Hepatocyte (in vitro differentiated cells): ENCODE data around the gene GJD3. TPM values are rescaled to one million over a fixed set of nuclear protein-coding genes. Genes with fewer than 3 reads are reported as not detected.
A peak's percentile ranks its signal among the peaks of the same experiment; 100 is the strongest.

ENCODE experiments used
- DNase-seq: peaks from one replicate; pipeline ENCODE4 v3.0.0-alpha.2; 2016; ENCODE audit warnings: low spot score
- H2AFZ ChIP-seq: fragments of 200-600 bp; sonication (generic); 2 replicates; pipeline ENCODE4 v1.6.0; 2016; ENCODE audit warnings: antibody characterized with exemption, mild to moderate bottlenecking
- H3K27ac ChIP-seq: fragments of 200-600 bp; sonication (generic); 2 replicates; pipeline ENCODE4 v1.5.1; 2016; ENCODE audit warnings: mild to moderate bottlenecking
- H3K27me3 ChIP-seq: fragments of 200-600 bp; sonication (generic); 2 replicates; pipeline ENCODE4 v1.6.1; 2016
- H3K36me3 ChIP-seq: fragments of 200-600 bp; sonication (generic); replicated peaks from 2 replicates; pipeline ENCODE4 v1.5.1; 2016; ENCODE audit warnings: low read depth; ENCODE audit not compliant: insufficient read depth
- H3K4me1 ChIP-seq: fragments of 200-600 bp; sonication (generic); 2 replicates; pipeline ENCODE4 v1.5.1; 2016; ENCODE audit warnings: mild to moderate bottlenecking, moderate library complexity; ENCODE audit not compliant: insufficient read depth
- H3K4me2 ChIP-seq: fragments of 200-600 bp; sonication (generic); 2 replicates; pipeline ENCODE4 v1.6.0; 2016
- H3K4me3 ChIP-seq: fragments of 200-600 bp; sonication (generic); 2 replicates; pipeline ENCODE4 v1.5.1; 2016; ENCODE audit warnings: mild to moderate bottlenecking
- H3K79me2 ChIP-seq: fragments of 200-600 bp; sonication (generic); 2 replicates; pipeline ENCODE4 v1.6.0; 2017; ENCODE audit warnings: mild to moderate bottlenecking
- H3K9me2 ChIP-seq: fragments of 200-600 bp; sonication (generic); replicated peaks from 2 replicates; pipeline ENCODE4 v1.6.0; 2017; ENCODE audit warnings: mild to moderate bottlenecking; ENCODE audit not compliant: insufficient read depth
- H3K9me3 ChIP-seq: fragments of 200-600 bp; sonication (generic); 2 replicates; pipeline ENCODE4 v1.5.1; 2016; ENCODE audit warnings: low read depth, mild to moderate bottlenecking
- H4K20me1 ChIP-seq: fragments of 200-600 bp; sonication (generic); 2 replicates; pipeline ENCODE4 v1.6.0; 2016; ENCODE audit warnings: mild to moderate bottlenecking; ENCODE audit not compliant: insufficient read depth, poor library complexity, severe bottlenecking
- CTCF ChIP-seq: fragments of 200-600 bp; sonication (generic); IDR thresholded peaks from 2 replicates; pipeline ENCODE4 v1.5.1; 2016; ENCODE audit warnings: antibody characterized with exemption, mild to moderate bottlenecking; ENCODE audit not compliant: poor library complexity
- EZH2 ChIP-seq: fragments of 200-600 bp; sonication (generic); IDR thresholded peaks from 2 replicates; pipeline ENCODE4 v1.6.1; 2016; ENCODE audit warnings: antibody characterized with exemption, mild to moderate bottlenecking, borderline replicate concordance
- EZH2phosphoT487 ChIP-seq: fragments of 200-600 bp; sonication (generic); IDR thresholded peaks from one replicate; pipeline ENCODE4 v1.6.1; 2018; ENCODE audit warnings: antibody characterized with exemption, mild to moderate bottlenecking, low read depth, moderate library complexity; ENCODE audit not compliant: unreplicated experiment, severe bottlenecking
- WGBS: methylation state at CpG from one replicate; pipeline ENCODE4 v1.1.6; 2016; ENCODE audit warnings: low lambda C conversion rate; ENCODE audit errors: missing lambda C conversion rate; 5-methylcytosine and 5-hydroxymethylcytosine counted together
- polyA plus RNA-seq: library from polyadenylated mRNA; unstranded; fragments of >200 nt; fragmentation: Nextera tagmentation; extraction: Ambion mirVana; gene quantifications from 2 replicates; pipeline ENCODE4 v1.2.1, GENCODE V29; 2016
- total RNA-seq: library from RNA; depleted of rRNA; stranded (reverse); fragments of >200 nt; gene quantifications from 2 replicates; pipeline ENCODE4 v1.2.3, GENCODE V29; 2014

Gene GJD3
- total and polyA plus RNA-seq, 2 experiments from 2014 or later = 0.47 to 3.8 TPM

GRCh38 chr17:40345161-40345993, 19.2 kb downstream of the GJD3 start:
- Histone ChIP-seq H3K79me2 (peaks cover 91% of the 10 kb centered on the region), H3K9me3 (no peaks in the 10 kb centered on the region), H3K36me3 (no peaks in the 10 kb centered on the region), H3K27ac (peak overlapping the region; percentile 99), H4K20me1 (peaks cover 40% of the 10 kb centered on the region), H3K9me2 (no peaks in the 10 kb centered on the region), H3K4me1 (peaks cover 62% of the 10 kb centered on the region), H3K27me3 (no peaks in the 10 kb centered on the region), H2AFZ (no peak overlapping the region), H3K4me2 (peak overlapping the region; percentile 96), H3K4me3 (peak overlapping the region; percentile 40)
- peak; percentile 89 for DNase-seq
- TF ChIP-seq EZH2 (no peak), CTCF (no peak), EZH2phosphoT487 (no peak)
- 1% methylated on average over 34 of the region's 45 CpGs for WGBS

- Histone ChIP-seq H4K20me1 (peaks cover 36% of the 10 kb centered on the region), H3K9me3 (no peaks in the 10 kb centered on the region), H2AFZ (no peak overlapping the region), H3K27ac (peak overlapping the region; percentile 99), H3K4me1 (peaks cover 63% of the 10 kb centered on the region), H3K79me2 (peaks cover 91% of the 10 kb centered on the region), H3K4me2 (peak overlapping the region; percentile 96), H3K27me3 (no peaks in the 10 kb centered on the region), H3K9me2 (no peaks in the 10 kb centered on the region), H3K36me3 (no peaks in the 10 kb centered on the region), H3K4me3 (peak overlapping the region; percentile 40)
- WGBS = 29% methylated on average over 7 of the region's 7 CpGs
- DNase-seq = no peak
- TF ChIP-seq CTCF = no peak
- no peak for TF ChIP-seq EZH2phosphoT487
These were observed 19.9 kb downstream of the GJD3 start for GRCh38 chr17:40344421-40345160.

DNA sequence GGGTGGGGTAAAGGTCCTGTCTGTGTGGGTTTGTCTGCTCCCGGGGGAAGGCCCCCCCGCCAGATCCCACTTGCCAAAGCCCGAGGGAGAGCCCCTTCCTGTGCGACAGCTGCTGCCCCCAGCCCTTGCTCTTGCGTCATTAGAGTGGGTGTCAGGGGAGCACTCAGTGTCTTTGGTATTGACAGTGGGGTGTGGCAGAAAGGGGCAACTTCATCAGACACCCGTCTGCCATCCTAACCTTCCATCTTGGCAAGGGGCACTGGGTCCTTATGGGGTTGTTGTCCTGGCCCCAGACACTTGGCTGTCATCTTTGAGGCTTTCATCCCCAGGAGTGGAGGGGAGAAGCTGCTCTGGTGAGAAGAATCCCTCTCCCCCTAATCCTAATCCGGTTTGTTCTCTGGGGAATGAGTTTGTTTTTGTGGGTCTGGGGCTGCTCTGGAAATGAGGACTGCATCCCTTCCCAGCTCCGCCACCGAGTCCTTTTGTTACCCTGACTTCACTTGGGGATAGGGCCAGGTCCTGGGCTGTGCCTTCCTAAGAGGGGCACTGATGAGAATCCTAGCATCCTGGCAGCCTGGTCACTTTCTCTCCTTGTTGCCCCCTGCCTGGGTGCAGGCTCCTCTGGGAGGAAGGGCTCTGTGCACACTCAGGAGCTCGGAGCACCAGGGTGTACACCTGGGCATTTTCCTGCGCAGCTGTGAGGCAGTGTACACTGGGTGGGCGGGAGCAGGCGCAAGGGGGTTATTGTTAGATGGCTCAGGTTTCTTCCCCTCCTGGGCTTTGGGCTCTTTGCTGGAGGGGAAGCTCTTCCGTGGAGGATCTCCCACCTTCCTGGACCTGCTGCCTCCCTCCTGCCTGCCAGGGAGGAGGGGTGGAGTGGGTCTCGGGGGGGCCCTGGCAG, 21.1 kb downstream of the GJD3 start:
- H3K9me3 ChIP-seq = no peaks in the 10 kb centered on the region
- no peaks in the 10 kb centered on the region for H3K9me2 ChIP-seq
- TF ChIP-seq CTCF (no peak), EZH2 (no peak), EZH2phosphoT487 (no peak)
- H2AFZ ChIP-seq = no peak overlapping the region
- H3K4me2 ChIP-seq = peak overlapping the region; percentile 96
- H3K27me3 ChIP-seq = no peaks in the 10 kb centered on the region
- H4K20me1 ChIP-seq = peaks cover 27% of the 10 kb centered on the region
- H3K36me3 ChIP-seq = no peaks in the 10 kb centered on the region
- H3K27ac ChIP-seq = peak overlapping the region; percentile 99
- H3K4me1 ChIP-seq = peaks cover 60% of the 10 kb centered on the region
- H3K4me3 ChIP-seq = peak overlapping the region; percentile 95
- DNase-seq = no peak
- peaks cover 89% of the 10 kb centered on the region for H3K79me2 ChIP-seq
- 19% methylated on average over 15 of the region's 15 CpGs for WGBS
